SK-N-SH (cell line): Measurements from ENCODE around the gene AGGF1. TPM values are rescaled to one million over a fixed set of nuclear protein-coding genes. Genes with fewer than 3 reads are reported as not detected.

ENCODE experiments used
- CTCF ChIA-PET: fragments of 300-600, 350-600 bp; formaldehyde crosslinking; extraction: SDS; loops from one replicate; lab custom pipeline; 2021; lab: Yijun Ruan, JAX
- POLR2A ChIA-PET: fragments of 350-600 bp; sonication (Branson Sonifier 250); formaldehyde crosslinking; extraction: SDS; loops from one replicate; lab custom pipeline; 2020; ENCODE audit warnings: antibody characterized with exemption, inconsistent platforms; lab: Yijun Ruan, JAX
- DNase-seq: peaks from one replicate; pipeline ENCODE4 v3.0.0; 2012
- H2AFZ ChIP-seq: fragments of 200-600 bp; sonication (generic); 2 replicates; pipeline ENCODE4 v1.8.1; 2016; ENCODE audit warnings: antibody characterized with exemption, mild to moderate bottlenecking, low read depth
- H3F3A ChIP-seq: fragments of 200-600 bp; sonication (generic); replicated peaks from 2 replicates; pipeline ENCODE3; 2016; ENCODE audit warnings: antibody characterized with exemption, mild to moderate bottlenecking; ENCODE audit not compliant: insufficient read depth
- H3K27ac ChIP-seq, 2 experiments: fragments of 200-500 bp in 1 of 2; fragments of 200-600 bp in 1 of 2; sonication (Bioruptor generic) in 1 of 2; sonication (generic), shearing (Covaris generic) in 1 of 2; 2 replicates each; pipeline versions ENCODE4 v1.5.1 to v1.6.1; 2014 to 2016; ENCODE audit warnings: low read depth in 2 of 2, inconsistent platforms in 1 of 2, low read length in 1 of 2, mild to moderate bottlenecking in 1 of 2, mixed read lengths in 1 of 2
- H3K27me3 ChIP-seq: fragments of 200-600 bp; sonication (generic), shearing (Covaris generic); 2 replicates; pipeline ENCODE4 v1.6.1; 2016; ENCODE audit warnings: mixed run types; ENCODE audit not compliant: insufficient read depth
- H3K36me3 ChIP-seq, 2 experiments: fragments of 200-500 bp in 1 of 2; fragments of 200-600 bp in 1 of 2; sonication (Bioruptor generic) in 1 of 2; sonication (generic) in 1 of 2; replicated peaks in 1 of 2; 2 replicates each; pipeline versions ENCODE3 to v1.5.1; 2014 to 2016; ENCODE audit warnings: low read length in 1 of 2, mild to moderate bottlenecking in 1 of 2; ENCODE audit not compliant: insufficient read depth in 2 of 2, control insufficient read depth in 1 of 2
- H3K4me1 ChIP-seq, 2 experiments: fragments of 200-500 bp in 1 of 2; fragments of 200-600 bp in 1 of 2; sonication (Bioruptor generic) in 1 of 2; sonication (generic), shearing (Covaris generic) in 1 of 2; 2 replicates each; pipeline versions ENCODE4 v1.5.1 to v1.6.1; 2014 to 2016; ENCODE audit warnings: low read depth in 1 of 2, low read length in 1 of 2, mixed run types in 1 of 2; ENCODE audit not compliant: insufficient read depth in 2 of 2, control insufficient read depth in 1 of 2
- H3K4me2 ChIP-seq: fragments of 200-600 bp; sonication (generic), shearing (Covaris generic); 2 replicates; pipeline ENCODE4 v1.6.1; 2017; ENCODE audit warnings: mixed run types
- H3K4me3 ChIP-seq, 2 experiments: fragments of 200-500 bp in 1 of 2; fragments of 200-600 bp in 1 of 2; sonication (Bioruptor generic) in 1 of 2; sonication (generic), shearing (Covaris generic) in 1 of 2; 2 replicates each; pipeline versions ENCODE4 v1.5.1 to v1.8.1; 2014 to 2016; ENCODE audit warnings: low read depth in 2 of 2, inconsistent platforms in 1 of 2, low read length in 1 of 2, mild to moderate bottlenecking in 1 of 2, mixed read lengths in 1 of 2, moderate library complexity in 1 of 2
- H3K79me2 ChIP-seq: fragments of 200-600 bp; sonication (generic); 2 replicates; pipeline ENCODE4 v1.8.1; 2017; ENCODE audit warnings: mild to moderate bottlenecking; ENCODE audit not compliant: insufficient read depth
- H3K9ac ChIP-seq: fragments of 200-600 bp; sonication (generic); 2 replicates; pipeline ENCODE4 v1.6.1; 2017; ENCODE audit warnings: mixed run types
- H3K9me2 ChIP-seq: fragments of 200-600 bp; sonication (generic); 2 replicates; pipeline ENCODE4 v1.6.1; 2017; ENCODE audit warnings: mixed run types
- H3K9me3 ChIP-seq: fragments of 200-600 bp; sonication (generic); 2 replicates; pipeline ENCODE4 v1.6.1; 2017; ENCODE audit warnings: mixed run types, mild to moderate bottlenecking, moderate library complexity
- H4K20me1 ChIP-seq: fragments of 200-600 bp; sonication (generic); 2 replicates; pipeline ENCODE4 v1.6.1; 2017; ENCODE audit warnings: mild to moderate bottlenecking, mixed run types; ENCODE audit not compliant: insufficient read depth
- EZH2phosphoT487 ChIP-seq: fragments of 200-600 bp; sonication (generic); IDR thresholded peaks from 2 replicates; pipeline ENCODE4 v1.6.1; 2017; ENCODE audit warnings: low read depth, mixed run types, mild to moderate bottlenecking, antibody characterized with exemption, moderate library complexity, borderline replicate concordance
- GABPA ChIP-seq: IDR thresholded peaks from 2 replicates; pipeline ENCODE4 v1.4.0; 2012; ENCODE audit warnings: low read depth, mild to moderate bottlenecking
- JUND ChIP-seq: IDR thresholded peaks from 2 replicates; pipeline ENCODE4 v1.4.0; 2012
- NRF1 ChIP-seq: IDR thresholded peaks from 2 replicates; pipeline ENCODE4 v1.6.1; 2012; ENCODE audit warnings: low read depth, mild to moderate bottlenecking, low read length
- POLR2AphosphoS5 ChIP-seq: IDR thresholded peaks from 2 replicates; pipeline ENCODE4 v1.6.1; 2012; ENCODE audit warnings: low read depth, low read length
- RAD21 ChIP-seq: IDR thresholded peaks from 2 replicates; pipeline ENCODE4 v1.6.1; 2012; ENCODE audit warnings: mild to moderate bottlenecking, low read length
- REST ChIP-seq: IDR thresholded peaks from 2 replicates; pipeline ENCODE4 v1.6.1; 2012; ENCODE audit warnings: mild to moderate bottlenecking, low read depth, low read length, moderate library complexity
- RFX5 ChIP-seq: IDR thresholded peaks from 2 replicates; pipeline ENCODE4 v1.6.1; 2012; ENCODE audit warnings: mild to moderate bottlenecking, improper control_type of control experiment, low read length
- SIN3A ChIP-seq: IDR thresholded peaks from 2 replicates; pipeline ENCODE4 v1.6.1; 2012; ENCODE audit warnings: low read depth, mild to moderate bottlenecking, low read length, moderate library complexity, borderline replicate concordance
- ZBTB33 ChIP-seq: IDR thresholded peaks from 2 replicates; pipeline ENCODE4 v1.4.0; 2012; ENCODE audit warnings: low read depth, borderline replicate concordance
- WGBS: methylation state at CpG from one replicate; pipeline ENCODE4 v1.1.6; 2017; ENCODE audit warnings: low lambda C conversion rate; 5-methylcytosine and 5-hydroxymethylcytosine counted together
- polyA plus RNA-seq, 3 experiments: library from polyadenylated mRNA; depleted of rRNA; stranded (reverse); fragments of >200 nt; gene quantifications; 2 replicates each; pipeline ENCODE4 v1.2.3, GENCODE V29; 2012
- TF ChIP-seq, protein P1 (sequence below): IDR thresholded peaks from 2 replicates; pipeline ENCODE4 v1.4.0; 2012; ENCODE audit warnings: low read depth
- TF ChIP-seq, protein P2 (sequence below): fragments of 200-600 bp; sonication (generic); IDR thresholded peaks from 2 replicates; pipeline ENCODE4 v1.6.1; 2017; ENCODE audit warnings: antibody characterized with exemption, mild to moderate bottlenecking, moderate library complexity

Gene AGGF1
- polyA plus RNA-seq, 1 of the 3 experiments (the other 2 are of a cell fraction) = 9.8 TPM

GRCh38 chr5:77016962-77017361 lies 13.2 kb upstream of the AGGF1 start:
- TF ChIP-seq, protein P1, sequence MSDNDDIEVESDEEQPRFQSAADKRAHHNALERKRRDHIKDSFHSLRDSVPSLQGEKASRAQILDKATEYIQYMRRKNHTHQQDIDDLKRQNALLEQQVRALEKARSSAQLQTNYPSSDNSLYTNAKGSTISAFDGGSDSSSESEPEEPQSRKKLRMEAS = no peak
- TF ChIP-seq, protein P2, sequence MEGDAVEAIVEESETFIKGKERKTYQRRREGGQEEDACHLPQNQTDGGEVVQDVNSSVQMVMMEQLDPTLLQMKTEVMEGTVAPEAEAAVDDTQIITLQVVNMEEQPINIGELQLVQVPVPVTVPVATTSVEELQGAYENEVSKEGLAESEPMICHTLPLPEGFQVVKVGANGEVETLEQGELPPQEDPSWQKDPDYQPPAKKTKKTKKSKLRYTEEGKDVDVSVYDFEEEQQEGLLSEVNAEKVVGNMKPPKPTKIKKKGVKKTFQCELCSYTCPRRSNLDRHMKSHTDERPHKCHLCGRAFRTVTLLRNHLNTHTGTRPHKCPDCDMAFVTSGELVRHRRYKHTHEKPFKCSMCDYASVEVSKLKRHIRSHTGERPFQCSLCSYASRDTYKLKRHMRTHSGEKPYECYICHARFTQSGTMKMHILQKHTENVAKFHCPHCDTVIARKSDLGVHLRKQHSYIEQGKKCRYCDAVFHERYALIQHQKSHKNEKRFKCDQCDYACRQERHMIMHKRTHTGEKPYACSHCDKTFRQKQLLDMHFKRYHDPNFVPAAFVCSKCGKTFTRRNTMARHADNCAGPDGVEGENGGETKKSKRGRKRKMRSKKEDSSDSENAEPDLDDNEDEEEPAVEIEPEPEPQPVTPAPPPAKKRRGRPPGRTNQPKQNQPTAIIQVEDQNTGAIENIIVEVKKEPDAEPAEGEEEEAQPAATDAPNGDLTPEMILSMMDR = no peak
- TF ChIP-seq RFX5 = no peak
- TF ChIP-seq NRF1 = no peak
- TF ChIP-seq REST = no peak
- TF ChIP-seq ZBTB33 = no peak
- TF ChIP-seq GABPA = no peak
- no peak for TF ChIP-seq EZH2phosphoT487
- no peak for TF ChIP-seq RAD21
- no peak for TF ChIP-seq SIN3A
- TF ChIP-seq POLR2AphosphoS5 = no peak
- TF ChIP-seq JUND = no peak
- H3K79me2 ChIP-seq = no peaks in the 10 kb centered on the region
- H4K20me1 ChIP-seq = no peaks in the 10 kb centered on the region
- no peaks in the 10 kb centered on the region for H3K36me3 ChIP-seq
- H3K9ac ChIP-seq = no peak overlapping the region
- H3K27me3 ChIP-seq = peaks cover 5% of the 10 kb centered on the region; the same call in 1 of the 2 replicates
- H2AFZ ChIP-seq = no peak overlapping the region
- no peaks in the 10 kb centered on the region for H3K9me2 ChIP-seq
- no peaks in the 10 kb centered on the region for H3F3A ChIP-seq
- no peaks in the 10 kb centered on the region for H3K4me1 ChIP-seq
- ChIA-PET CTCF (interaction anchor here (0.6 to 3.2 kb wide), 10 partner anchors 12 to 283 kb away, joined by 3 to 62 read pairs (median 6); partner anchors contain the start of gene AGGF1), POLR2A (no interaction called here)
- no peaks in the 10 kb centered on the region for H3K9me3 ChIP-seq
- no peak overlapping the region for H3K27ac ChIP-seq
- H3K4me3 ChIP-seq = no peak overlapping the region
- no peak for DNase-seq
- no peak overlapping the region for H3K4me2 ChIP-seq
- 71% methylated on average over 1 of the region's 1 CpG for WGBS
